Peyer's patch (tissue), 4 donors: ENCODE measurements around the gene SNHG17.

Experiments used
- CTCF ChIP-seq, 6 experiments: fragments of 450-650 bp in 4 of 6; fragments of 200-600 bp in 2 of 6; sonication (generic) in 1 of 6; IDR thresholded peaks; one replicate each; pipeline ENCODE4 v1.5.1; 2017 to 2019; ENCODE audit warnings: antibody characterized with exemption in 6 of 6, mild to moderate bottlenecking in 3 of 6, moderate library complexity in 1 of 6
- POLR2A ChIP-seq, 2 donors: fragments of 450-650 bp; IDR thresholded peaks; one replicate each; pipeline ENCODE4 v1.5.1; 2017; ENCODE audit warnings: antibody characterized with exemption in 2 of 2, mild to moderate bottlenecking in 2 of 2, moderate library complexity in 2 of 2

GRCh38 chr20:38437796-38438195 is 2.7 kb upstream of the SNHG17 start:
- no peak for TF ChIP-seq CTCF (IDR thresholded peaks at IDR 0.05)
- no peak for TF ChIP-seq POLR2A (IDR thresholded peaks at IDR 0.05)
